HepG2 (cell line): ENCODE measurements around the gene ERC1. TPM values are rescaled to one million over a fixed set of nuclear protein-coding genes. Genes with fewer than 3 reads are reported as not detected.

Experiments
- ATAC-seq: fragments of 200-7000 bp; cut with Tn5 transposase; 3 replicates; pipeline ENCODE4 v1.9.1; 2020; ENCODE audit warnings: mild to moderate bottlenecking, moderate library complexity
- BruUV-seq: library from RNA; stranded (reverse); fragments of 400-500 nt; replicated peaks from 2 replicates; lab custom pipeline; 2021; lab: Mats Ljungman, UMichigan
- CTCF ChIA-PET: fragments of 300-600 bp; formaldehyde crosslinking; extraction: SDS; loops from one replicate; lab custom pipeline; 2021; ENCODE audit warnings: low total read pairs, inconsistent platforms, low intra/inter-chr PET ratio; lab: Yijun Ruan, JAX
- POLR2A ChIA-PET: fragments of 350-600 bp; sonication (Branson Sonifier 250); formaldehyde crosslinking; loops from one replicate; lab custom pipeline; 2020; ENCODE audit warnings: antibody characterized with exemption, inconsistent platforms; lab: Yijun Ruan, JAX
- DNase-seq: peaks from one replicate; pipeline ENCODE4 v3.0.0-alpha.2; 2015; ENCODE audit warnings: low spot score
- FAIRE-seq: peaks from 3 replicates; lab custom pipeline; 2011; peaks lifted over from hg19 to GRCh38; lab: Jason Lieb, UNC
- H2AFZ ChIP-seq: one replicate; pipeline ENCODE4 v1.6.1; 2011; ENCODE audit warnings: low read length, inconsistent platforms
- H3K27ac ChIP-seq: fragments of 300-600 bp; 3 replicates; pipeline ENCODE4 v1.8.0; 2011; ENCODE audit warnings: mixed run types, mild to moderate bottlenecking, mixed read lengths, low read length, inconsistent platforms; ENCODE audit not compliant: insufficient read depth; ENCODE audit errors: extremely low read length
- H3K27me3 ChIP-seq, 2 experiments: fragments of 200-600 bp in 1 of 2; 2 replicates in 1 of 2; 3 replicates in 1 of 2; pipeline versions ENCODE4 v1.6.0 to v1.8.0; 2011; ENCODE audit warnings: low read length in 2 of 2, mild to moderate bottlenecking in 2 of 2, moderate library complexity in 2 of 2, inconsistent platforms in 1 of 2; ENCODE audit not compliant: insufficient read depth in 2 of 2, control insufficient read depth in 1 of 2
- H3K36me3 ChIP-seq, 2 experiments: fragments of 200-600 bp in 1 of 2; replicated peaks in 1 of 2; 2 replicates in 1 of 2; 3 replicates in 1 of 2; pipeline versions ENCODE4 v1.5.1 to v1.8.0; 2011; ENCODE audit warnings: low read length in 2 of 2, inconsistent platforms in 1 of 2; ENCODE audit not compliant: insufficient read depth in 2 of 2, control insufficient read depth in 1 of 2
- H3K4me1 ChIP-seq: 2 replicates; pipeline ENCODE4 v1.5.1; 2012; ENCODE audit warnings: low read length, inconsistent platforms; ENCODE audit not compliant: insufficient read depth
- H3K4me2 ChIP-seq: 2 replicates; pipeline ENCODE4 v1.6.0; 2011; ENCODE audit warnings: low read depth, low read length, inconsistent platforms
- H3K4me3 ChIP-seq, 3 experiments: fragments of 200-600 bp in 1 of 3; sonication (generic), shearing (Covaris generic) in 1 of 3; replicated peaks in 1 of 3; 2 replicates each; pipeline ENCODE4 v1.5.1; 2011 to 2016; ENCODE audit warnings: low read length in 3 of 3, inconsistent platforms in 2 of 3, low read depth in 2 of 3, mild to moderate bottlenecking in 2 of 3, control low read depth in 1 of 3, mixed read lengths in 1 of 3; ENCODE audit not compliant: insufficient read depth in 1 of 3
- H3K79me2 ChIP-seq: one replicate; pipeline ENCODE4 v1.6.1; 2011; ENCODE audit warnings: low read length, inconsistent platforms; ENCODE audit not compliant: insufficient read depth
- H3K9ac ChIP-seq: 2 replicates; pipeline ENCODE4 v1.6.0; 2011; ENCODE audit warnings: mild to moderate bottlenecking, low read depth, low read length, inconsistent platforms; ENCODE audit not compliant: insufficient read depth
- H3K9me3 ChIP-seq: 2 replicates; pipeline ENCODE4 v1.5.1; 2012; ENCODE audit warnings: mild to moderate bottlenecking, low read length
- H4K20me1 ChIP-seq: 2 replicates; pipeline ENCODE4 v1.6.0; 2011; ENCODE audit warnings: inconsistent platforms, mild to moderate bottlenecking, low read length, moderate library complexity; ENCODE audit not compliant: insufficient read depth
- ATRX ChIP-seq: sonication (generic); formaldehyde crosslinking; IDR thresholded peaks from 2 replicates; pipeline ENCODE4 v1.4.0; 2020; ENCODE audit warnings: missing genetic modification reagents, borderline replicate concordance
- KDM2A ChIP-seq: sonication (generic); formaldehyde crosslinking; IDR thresholded peaks from 2 replicates; pipeline ENCODE4 v1.4.0; 2020; ENCODE audit warnings: low read depth, missing genetic modification reagents, borderline replicate concordance
- LCORL ChIP-seq, 2 experiments: fragments of 450-650 bp in 1 of 2; sonication (generic) in 1 of 2; formaldehyde crosslinking in 1 of 2; IDR thresholded peaks; 2 replicates each; pipeline versions ENCODE4 v1.5.0 to v1.6.1; 2017 to 2020; ENCODE audit warnings: antibody characterized with exemption in 1 of 2, missing genetic modification reagents in 1 of 2
- MXD1 ChIP-seq: sonication (generic); formaldehyde crosslinking; IDR thresholded peaks from 2 replicates; pipeline ENCODE4 v1.4.0; 2020; ENCODE audit warnings: mild to moderate bottlenecking, missing genetic modification reagents
- RBM39 ChIP-seq: fragments of 200-400 bp; formaldehyde crosslinking; IDR thresholded peaks from one replicate; pipeline ENCODE4 v1.6.1; 2018; ENCODE audit warnings: antibody characterized with exemption, mild to moderate bottlenecking, low read depth, low read length; ENCODE audit not compliant: poor library complexity, severe bottlenecking
- REXO4 ChIP-seq: sonication (generic); formaldehyde crosslinking; IDR thresholded peaks from 2 replicates; pipeline ENCODE4 v1.8.0; 2022; ENCODE audit warnings: missing genetic modification reagents, mild to moderate bottlenecking, borderline replicate concordance
- SAP130 ChIP-seq: IDR thresholded peaks from 2 replicates; pipeline ENCODE4 v1.6.1; 2016; ENCODE audit warnings: low read depth
- TGIF2 ChIP-seq: IDR thresholded peaks from 2 replicates; pipeline ENCODE4 v1.6.1; 2016; ENCODE audit warnings: control low read depth, missing compliant biosample characterization
- ZNF792 ChIP-seq: IDR thresholded peaks from 2 replicates; pipeline ENCODE4 v1.6.1; 2016
- WGBS: methylation state at CpG from one replicate; pipeline ENCODE4 v1.1.6; 2017; ENCODE audit warnings: low lambda C conversion rate; 5-methylcytosine and 5-hydroxymethylcytosine counted together
- in situ Hi-C: cut with HindIII; loops from 2 replicates; pipeline ENCODE4 v1.10.0; 2017; ENCODE audit warnings: low pct_unique_long_range_greater_than_20kb; ENCODE audit not compliant: extremely low pct_ligation_motif_present
- intact Hi-C: fragments of 100-400 bp; cut with micrococcal nuclease; formaldehyde crosslinking; loops from one replicate; pipeline ENCODE4 v1.10.0; 2022; ENCODE audit not compliant: unreplicated experiment
- polyA plus RNA-seq, 8 experiments: library from polyadenylated mRNA; depleted of rRNA in 3 of 8; stranded (reverse) in 7 of 8; unstranded in 1 of 8; fragments of >200 nt; fragmentation: Illumina TruSeq in 4 of 8; extraction: Trizol in 4 of 8; gene quantifications; 2 replicates each; pipeline versions ENCODE4 v1.2.1 to v1.2.3, GENCODE V29; 2011 to 2016; ENCODE audit warnings: low read depth in 4 of 8, missing spikeins in 1 of 8, mixed read lengths in 1 of 8; ENCODE audit not compliant: insufficient read depth in 1 of 8
- total RNA-seq, 5 experiments: library from RNA; depleted of rRNA; stranded (reverse); fragments of >200 nt; fragmentation: Illumina TruSeq; extraction: Trizol; gene quantifications; 2 replicates each; pipeline ENCODE4 v1.2.3, GENCODE V29; 2016; ENCODE audit warnings: low read depth in 1 of 5

Gene ERC1
- total and polyA plus RNA-seq, 2 of the 13 experiments (the other 11 are each of a cell fraction or from before 2014, with no cell fraction given), result 6.1 to 12.4 TPM

GRCh38 chr12:1290716-1291115 lies 299.7 kb downstream of the ERC1 start:
- WGBS, result 93% methylated on average over 3 of the region's 3 CpGs
- H4K20me1 ChIP-seq, result no peaks in the 10 kb centered on the region
- H3K27me3 ChIP-seq, result no peaks in the 10 kb centered on the region
- H3K9ac ChIP-seq, result no peak overlapping the region
- H3K36me3 ChIP-seq, result peaks cover 2 to 15% of the 10 kb centered on the region in 2 experiments; a peak in 2 of 5 replicates
- no TSS peak for BruUV-seq
- no peak overlapping the region for H3K27ac ChIP-seq
- DNase-seq (no peak), FAIRE-seq (no peak), ATAC-seq (no peak)
- H3K79me2 ChIP-seq, result no peaks in the 10 kb centered on the region
- no peak overlapping the region for H3K4me2 ChIP-seq
- H2AFZ ChIP-seq, result no peak overlapping the region
- ChIA-PET POLR2A (no interaction called here), CTCF (no interaction called here)
- no peak overlapping the region for H3K4me3 ChIP-seq
- in situ Hi-C loops (no loop called here), intact Hi-C loops (no loop called here)
- no peak for TF ChIP-seq REXO4 (CRISPR knock-in tag)
- TF ChIP-seq MXD1, result no peak
- TF ChIP-seq ZNF792, result no peak
- TF ChIP-seq RBM39, result no peak
- no peak for TF ChIP-seq ATRX (CRISPR knock-in tag)
- TF ChIP-seq SAP130 (CRISPR knock-in tag), result no peak
- TF ChIP-seq LCORL (IDR thresholded peaks at IDR 0.05), result no peak
- no peak for TF ChIP-seq LCORL (CRISPR knock-in tag; IDR thresholded peaks at IDR 0.05)
- no peak for TF ChIP-seq KDM2A (CRISPR knock-in tag)
- TF ChIP-seq TGIF2, result no peak
- H3K9me3 ChIP-seq, result no peaks in the 10 kb centered on the region
- H3K4me1 ChIP-seq, result no peaks in the 10 kb centered on the region
